Measurements from ENCODE around the gene TEKT2. TPM values are rescaled to one million over a fixed set of nuclear protein-coding genes. Genes with fewer than 3 reads are reported as not detected.

Gene TEKT2
- total RNA-seq, 1 experiment from 2014 or later, result not detected

- no peaks in the 10 kb centered on the region for H3K9me3 ChIP-seq
- DNase-seq, result no peak
- H3K4me3 ChIP-seq, result no peak overlapping the region
- H3K36me3 ChIP-seq, result peaks cover 36% of the 10 kb centered on the region
- no peaks in the 10 kb centered on the region for H3K27me3 ChIP-seq
Observed at GRCh38 chr1:36134031-36134430, 50.1 kb downstream of the TEKT2 start.

DNA sequence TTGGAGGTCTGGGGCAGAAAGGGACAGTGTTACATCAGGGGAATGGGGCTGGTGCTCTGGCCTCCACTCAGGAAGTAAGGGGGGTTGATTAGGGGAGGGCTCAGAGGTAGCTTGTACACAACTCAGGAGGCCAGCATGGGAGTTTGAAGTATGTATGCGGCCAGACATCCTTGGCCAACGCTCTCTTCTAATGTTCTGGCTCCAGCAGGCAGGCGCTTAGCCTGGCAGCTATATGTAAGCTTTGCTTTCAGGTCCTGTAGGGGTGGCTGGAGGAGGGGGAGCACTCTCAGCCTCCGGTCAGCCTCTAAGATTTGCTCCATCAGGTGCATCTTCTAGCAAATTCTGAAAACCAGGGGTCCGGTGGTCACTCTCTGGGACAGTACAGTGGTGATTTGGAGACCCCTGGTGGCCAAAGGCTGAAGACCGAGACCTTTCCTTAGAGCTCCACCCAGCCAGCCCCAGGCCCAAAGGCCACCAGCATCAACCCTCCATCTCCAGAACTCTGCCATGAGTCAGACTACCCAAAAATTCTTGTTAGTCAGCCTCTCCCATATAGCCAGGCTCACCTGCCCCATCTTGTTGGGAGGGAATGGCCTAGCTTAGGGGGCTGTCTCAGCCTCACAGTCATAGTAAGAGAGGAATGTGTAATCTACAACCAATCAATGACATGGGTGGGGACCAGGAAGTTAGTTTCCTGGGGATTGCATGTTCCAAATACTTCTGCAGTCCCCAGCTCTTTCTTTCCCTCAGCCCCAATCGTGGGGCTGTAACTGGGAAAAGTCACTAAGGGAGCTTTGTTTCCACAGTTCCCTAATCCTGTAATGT is 50.8 kb downstream of the TEKT2 start:
- peaks cover 43% of the 10 kb centered on the region for H3K36me3 ChIP-seq
- peak; percentile 57 for DNase-seq
- H3K9me3 ChIP-seq, result no peaks in the 10 kb centered on the region
- H3K4me3 ChIP-seq, result no peak overlapping the region
- H3K27me3 ChIP-seq, result no peaks in the 10 kb centered on the region

DNA sequence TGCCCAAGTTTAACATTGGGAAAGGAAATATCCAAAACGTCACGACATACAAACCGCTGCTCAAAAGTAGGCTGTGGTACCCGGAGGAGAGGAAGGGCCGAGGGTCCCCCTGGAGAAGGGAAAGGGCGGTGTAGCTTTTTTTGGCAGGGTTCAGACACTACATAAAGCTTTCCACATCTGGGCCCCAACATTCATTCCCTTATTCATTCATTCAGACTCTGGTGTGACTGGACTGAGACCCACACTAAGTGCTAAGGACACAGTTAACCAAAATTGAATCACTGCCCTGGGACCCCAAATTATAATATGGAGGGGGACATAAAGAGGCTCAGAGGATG is 51.4 kb downstream of the TEKT2 start:
- peaks cover 49% of the 10 kb centered on the region for H3K36me3 ChIP-seq
- no peaks in the 10 kb centered on the region for H3K27me3 ChIP-seq
- no peaks in the 10 kb centered on the region for H3K9me3 ChIP-seq
- DNase-seq, result no peak
- no peak overlapping the region for H3K4me3 ChIP-seq

DNA sequence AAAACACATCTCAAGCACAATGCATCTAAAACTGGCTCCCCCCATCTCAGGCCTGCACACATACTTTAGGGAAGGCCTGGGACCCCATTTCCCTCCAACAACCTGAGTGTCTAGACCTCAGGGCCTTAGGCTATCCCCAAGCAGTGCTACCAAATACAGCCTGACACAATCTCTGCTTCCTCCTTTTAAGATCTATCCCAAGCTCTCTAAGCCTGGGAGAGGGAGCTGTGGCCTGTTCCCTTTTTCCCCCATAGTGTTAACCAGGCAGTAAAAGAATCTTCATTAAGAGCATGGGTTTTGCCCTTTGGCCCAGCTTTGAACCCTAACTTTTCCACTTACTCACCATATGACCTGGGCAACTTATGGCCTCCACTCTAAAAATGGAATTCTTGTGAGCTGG is 51.9 kb downstream of the TEKT2 start:
- no peak for DNase-seq

DNA sequence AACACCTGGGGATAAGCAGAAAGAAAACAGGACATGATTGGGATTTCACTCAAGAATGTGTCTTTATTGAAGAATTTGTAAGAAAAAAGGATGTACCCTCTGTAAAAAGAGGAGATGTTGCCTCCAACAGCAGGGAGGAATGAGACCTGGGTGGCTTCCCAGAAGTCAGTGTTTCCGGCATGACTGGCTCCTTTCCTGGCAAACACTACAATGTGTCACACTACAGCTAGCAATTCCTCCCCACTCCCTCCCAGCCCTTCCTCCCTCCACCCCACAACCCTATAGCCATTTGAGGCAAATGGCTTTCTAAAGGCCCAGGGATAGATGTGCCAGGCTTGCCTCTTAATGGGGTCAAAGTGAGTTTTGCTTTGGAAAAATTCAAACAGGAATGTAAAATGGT is 52.6 kb downstream of the TEKT2 start:
- Histone ChIP-seq H3K36me3 (peaks cover 53% of the 10 kb centered on the region), H3K27me3 (no peaks in the 10 kb centered on the region), H3K9me3 (no peaks in the 10 kb centered on the region), H3K4me3 (no peak overlapping the region)
- DNase-seq, result peak; percentile 91

More for the DNA sequence above, 51.9 kb downstream of the TEKT2 start:
- Histone ChIP-seq H3K27me3 (no peaks in the 10 kb centered on the region), H3K9me3 (no peaks in the 10 kb centered on the region), H3K4me3 (no peak overlapping the region), H3K36me3 (peaks cover 51% of the 10 kb centered on the region)

DNA sequence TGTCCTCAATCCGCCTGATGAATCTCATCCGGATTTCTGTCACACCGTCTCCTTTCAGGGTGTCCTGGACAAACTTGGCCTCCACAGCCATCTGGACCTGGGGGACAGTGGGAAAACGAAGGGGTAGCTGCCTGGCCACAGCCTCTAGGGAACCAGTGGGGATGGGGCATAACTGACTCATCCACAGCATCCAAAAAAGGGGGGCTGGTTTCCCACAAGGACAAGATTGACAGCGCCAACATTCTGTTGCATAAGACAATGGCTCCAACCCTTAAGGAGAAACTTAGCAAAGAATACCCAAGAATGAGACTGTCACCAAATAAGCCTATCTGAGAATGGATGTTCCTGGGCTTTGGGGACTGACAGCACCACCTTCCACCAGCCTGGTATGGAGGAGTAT is 53.3 kb downstream of the TEKT2 start:
- Histone ChIP-seq H3K9me3 (no peaks in the 10 kb centered on the region), H3K36me3 (peaks cover 53% of the 10 kb centered on the region), H3K4me3 (no peak overlapping the region), H3K27me3 (no peaks in the 10 kb centered on the region)
- no peak for DNase-seq

GRCh38 chr1:36137776-36138175 is 53.9 kb downstream of the TEKT2 start:
- DNase-seq, result no peak
- Histone ChIP-seq H3K36me3 (peaks cover 53% of the 10 kb centered on the region), H3K4me3 (no peak overlapping the region), H3K9me3 (no peaks in the 10 kb centered on the region), H3K27me3 (no peaks in the 10 kb centered on the region)

Other genes starting within 250 kb of the TEKT2 start
- gene AGO1, start 200.9 kb upstream of the TEKT2 start, total RNA-seq (2014; rRNA removed; shearing (Covaris generic); ENCODE audit: low replicate concordance), result 3.6 and 8.8 TPM in 2 replicates
- 4.3 and 31.5 TPM in 2 replicates for gene AGO3, start 153.0 kb upstream of the TEKT2 start, total RNA-seq (2014; rRNA removed; shearing (Covaris generic); ENCODE audit: low replicate concordance)
- 64.5 and 65.4 TPM in 2 replicates for gene ADPRS, start 4.8 kb downstream of the TEKT2 start, total RNA-seq (2014; rRNA removed; shearing (Covaris generic); ENCODE audit: low replicate concordance)
- gene COL8A2, start 41.1 kb downstream of the TEKT2 start, total RNA-seq (2014; rRNA removed; shearing (Covaris generic); ENCODE audit: low replicate concordance), result 0.99 and 1.4 TPM in 2 replicates
- gene TRAPPC3, start 65.4 kb downstream of the TEKT2 start, total RNA-seq (2014; rRNA removed; shearing (Covaris generic); ENCODE audit: low replicate concordance), result 158 and 194 TPM in 2 replicates
- gene MAP7D1, start 72.1 kb downstream of the TEKT2 start, total RNA-seq (2014; rRNA removed; shearing (Covaris generic); ENCODE audit: low replicate concordance), result 104 and 154 TPM in 2 replicates
- 77.6 and 84.6 TPM in 2 replicates for gene THRAP3, start 140.3 kb downstream of the TEKT2 start, total RNA-seq (2014; rRNA removed; shearing (Covaris generic); ENCODE audit: low replicate concordance)
- gene SH3D21, start 222.3 kb downstream of the TEKT2 start, total RNA-seq (2014; rRNA removed; shearing (Covaris generic); ENCODE audit: low replicate concordance), result 0.03 TPM in 1 of 2 replicates, not detected in the other
- 1.9 and 7.0 TPM in 2 replicates for gene EVA1B, start 239.6 kb downstream of the TEKT2 start, total RNA-seq (2014; rRNA removed; shearing (Covaris generic); ENCODE audit: low replicate concordance)